DMS79 treated with DMSO at 0.1 percent for 48 hours (cell line): ENCODE measurements around the gene CPSF2.

ENCODE experiments used
- DNase-seq: peaks from one replicate; lab custom pipeline; 2025; lab: John Stamatoyannopoulos, UW

CPSF2 gene

DNA sequence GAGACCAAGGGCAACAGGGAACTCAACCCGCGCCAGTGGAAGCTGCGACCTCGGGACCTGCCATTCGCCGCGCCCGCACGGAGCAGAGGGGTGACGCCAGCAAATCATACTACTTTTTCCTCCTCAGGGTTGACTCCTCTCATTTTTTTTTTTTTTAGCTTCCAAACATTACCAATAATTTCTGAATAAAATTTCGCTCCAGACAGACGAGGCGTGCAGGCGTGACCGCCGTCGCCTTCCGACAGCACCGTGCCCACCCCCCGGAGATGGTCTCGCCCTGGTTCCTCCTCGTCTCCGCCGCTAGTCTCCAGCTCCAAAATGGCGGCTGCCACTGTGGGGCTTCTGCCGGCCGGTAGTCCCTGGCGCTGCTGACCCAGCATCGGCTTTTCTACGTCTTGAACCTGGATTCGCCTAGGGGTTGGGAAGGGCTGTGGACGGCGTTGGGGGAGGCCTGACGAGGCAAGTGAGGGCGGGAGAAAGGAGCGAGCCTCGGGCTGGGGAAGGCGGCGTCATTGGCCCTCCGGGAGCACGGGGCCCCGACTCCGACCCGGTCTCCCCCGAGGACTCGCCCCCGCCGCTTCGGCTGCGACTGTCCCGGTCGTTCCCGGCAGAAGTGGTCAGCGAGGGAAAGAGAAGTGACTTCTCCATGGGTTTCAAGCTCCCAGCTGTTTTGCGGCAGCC is at the start of gene CPSF2, which contains the start of gene NDUFB1:
Gene CPSF2 (plus strand): TSS at position 300 of the 681 bp plus-strand sequence. CDS start 9,016 bp downstream, outside the sequence.
Gene NDUFB1 (minus strand): TSS at position 37 of the 681 bp plus-strand sequence. CDS start 4,069 bp downstream, outside the sequence.
- peak; percentile 99 for DNase-seq

GRCh38 chr14:92074555-92074954 is 47.2 kb upstream of the CPSF2 start:
- no peak for DNase-seq

DNA sequence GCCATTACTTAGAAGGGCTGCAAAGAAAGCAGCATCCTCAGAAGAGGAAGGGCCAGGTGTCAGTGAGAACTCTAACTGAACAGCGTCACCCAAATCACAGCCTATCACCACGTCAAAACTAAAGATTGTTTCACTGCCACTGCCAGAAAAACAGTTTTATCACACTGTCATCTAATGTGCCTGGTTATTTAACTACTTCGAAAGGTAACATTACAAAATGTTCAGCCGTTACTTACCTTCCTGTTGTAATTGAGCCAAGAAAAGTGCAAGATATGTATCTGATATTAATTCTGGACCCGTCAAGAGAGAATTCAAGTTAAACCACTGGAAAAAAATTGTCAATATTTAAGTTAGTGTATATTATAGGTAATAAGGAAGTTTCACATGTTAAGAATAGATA is 33.3 kb upstream of the CPSF2 start:
- no peak for DNase-seq

- DNase-seq, result no peak
Observed at GRCh38 chr14:92093320-92093719, 28.4 kb upstream of the CPSF2 start.

DNA sequence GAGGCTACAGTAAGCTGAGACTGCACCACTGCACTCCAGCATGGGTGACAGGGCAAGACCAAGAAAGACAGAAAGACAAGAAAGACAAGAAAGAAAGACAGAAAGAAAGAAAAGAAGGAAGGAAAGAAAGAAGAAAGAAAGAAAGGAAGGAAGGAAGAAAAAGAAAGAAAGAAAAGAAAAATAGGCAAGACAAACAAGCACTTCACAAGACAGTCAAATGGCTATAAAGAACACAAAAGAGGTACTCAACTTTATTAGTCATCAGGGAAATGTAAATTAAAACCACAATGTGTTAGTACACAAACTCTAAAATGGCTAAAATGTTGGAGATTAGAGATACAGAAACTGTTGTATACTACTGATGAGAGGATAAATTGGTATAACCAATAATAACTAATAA is 22.0 kb upstream of the CPSF2 start:
- DNase-seq, result peak; percentile 31

- DNase-seq, result no peak
Observed at GRCh38 chr14:92103363-92103989, 18.3 kb upstream of the CPSF2 start.

GRCh38 chr14:92105073-92105892 is 16.5 kb upstream of the CPSF2 start:
- peak; percentile 48 for DNase-seq

DNA sequence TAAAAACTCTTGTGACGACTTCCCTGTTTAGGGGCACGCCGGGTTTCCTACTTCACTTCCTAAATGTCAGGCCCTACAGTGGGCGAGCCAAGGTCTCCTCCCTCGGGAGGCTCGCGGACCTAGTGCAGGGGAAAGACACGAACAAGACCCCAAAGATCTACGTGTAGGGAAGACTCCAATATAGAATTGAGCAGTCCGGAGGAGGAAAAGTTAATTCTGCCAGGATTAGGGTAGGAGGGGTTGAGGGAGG is 16.0 kb upstream of the CPSF2 start:
- DNase-seq, result peak; percentile 58

- peak; percentile 98 for DNase-seq
Observed at GRCh38 chr14:92106143-92106926, 15.4 kb upstream of the CPSF2 start, which contains the start of gene ATXN3. ATXN3 (minus strand) TSS chr14:92106582; CDS start chr14:92106552, 30 bp downstream.

- DNase-seq, result no peak
Observed at GRCh38 chr14:92108345-92109254, 13.2 kb upstream of the CPSF2 start.

DNA sequence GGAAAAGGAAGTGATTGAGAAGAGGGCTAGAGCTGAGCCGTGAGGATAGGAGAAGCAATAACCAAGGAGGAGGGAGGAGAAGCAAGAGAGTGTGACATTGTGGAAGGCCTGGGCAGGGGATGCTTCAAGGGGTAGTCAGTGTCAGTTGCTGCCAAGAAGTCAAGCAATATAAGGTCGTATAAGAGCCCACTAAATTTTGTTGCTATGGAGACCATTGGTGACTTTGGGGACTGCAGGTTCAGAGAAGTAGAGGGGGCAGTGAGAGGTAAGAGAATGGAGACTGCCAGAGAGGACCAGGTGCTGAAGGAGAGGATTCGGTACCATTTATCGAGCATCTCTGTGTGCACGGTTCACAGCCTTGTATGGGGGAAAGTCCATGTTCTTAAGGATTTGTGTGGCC is 12.3 kb upstream of the CPSF2 start:
- no peak for DNase-seq

DNA sequence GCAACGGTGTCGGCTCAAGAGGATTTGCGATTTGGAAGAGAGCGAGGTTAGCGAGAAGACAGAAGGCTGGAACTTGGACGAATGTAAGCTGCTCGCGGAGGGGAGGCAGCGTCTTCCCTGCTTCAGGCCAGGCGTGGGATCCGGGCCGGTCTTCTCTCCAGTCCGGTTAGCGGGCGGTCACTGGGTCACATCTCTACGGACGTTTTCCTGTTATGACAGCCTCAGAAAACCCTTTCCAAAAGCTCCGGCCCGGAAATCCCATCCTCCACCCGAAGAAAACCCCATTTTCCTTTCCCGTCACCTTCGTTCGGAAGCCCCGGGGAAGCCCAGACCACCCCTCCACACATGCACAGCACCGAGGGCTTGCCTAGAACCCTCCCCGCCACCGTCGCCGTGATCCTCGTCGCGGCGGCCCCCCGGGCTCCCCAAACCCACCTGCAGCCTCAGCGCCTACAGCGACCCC is 531 bp upstream of the CPSF2 start:
- peak; percentile 75 for DNase-seq

GRCh38 chr14:92122351-92122677 is 545 bp downstream of the CPSF2 start:
- peak; percentile 72 for DNase-seq

DNA sequence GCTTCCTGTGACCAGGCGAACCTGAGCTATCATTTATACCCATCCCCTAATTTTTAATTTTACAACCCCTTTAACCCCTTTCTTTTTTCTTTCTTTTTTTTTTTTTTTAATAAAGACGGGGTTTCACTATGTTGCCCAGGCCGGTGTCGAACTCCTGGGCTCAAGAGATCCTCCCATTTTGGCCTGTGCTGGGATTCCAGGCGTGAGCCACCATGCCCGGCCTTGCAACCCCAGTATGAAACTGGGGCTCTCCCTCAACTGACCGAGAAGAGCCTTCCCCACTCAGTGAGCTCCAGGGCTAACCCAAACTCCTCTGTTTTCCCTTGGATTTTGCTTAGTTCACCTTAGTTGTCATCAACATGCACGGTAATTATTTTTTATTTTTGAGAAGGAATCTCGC is 992 bp downstream of the CPSF2 start:
- DNase-seq, result no peak

DNA sequence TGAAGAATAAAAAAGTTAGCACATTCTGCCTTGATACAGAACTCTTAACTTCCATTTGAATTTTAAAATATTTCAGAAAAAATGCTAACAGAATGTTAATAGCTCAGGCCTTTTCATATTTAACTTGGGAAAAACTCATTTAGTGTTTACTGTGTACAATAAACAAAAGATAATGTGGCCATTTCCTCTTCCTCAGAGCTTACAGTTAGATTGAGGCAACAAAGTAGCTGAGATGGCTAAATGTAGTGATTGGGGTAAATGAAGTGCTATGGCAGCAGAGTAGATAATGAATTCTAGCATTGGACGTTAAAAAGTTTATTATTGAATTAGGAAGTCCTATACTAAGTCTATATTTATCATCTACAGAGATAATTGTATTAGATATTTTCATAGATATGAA is 12.7 kb downstream of the CPSF2 start:
- DNase-seq, result no peak

GRCh38 chr14:92135269-92135668 is 13.5 kb downstream of the CPSF2 start:
- DNase-seq, result peak; percentile 29

DNA sequence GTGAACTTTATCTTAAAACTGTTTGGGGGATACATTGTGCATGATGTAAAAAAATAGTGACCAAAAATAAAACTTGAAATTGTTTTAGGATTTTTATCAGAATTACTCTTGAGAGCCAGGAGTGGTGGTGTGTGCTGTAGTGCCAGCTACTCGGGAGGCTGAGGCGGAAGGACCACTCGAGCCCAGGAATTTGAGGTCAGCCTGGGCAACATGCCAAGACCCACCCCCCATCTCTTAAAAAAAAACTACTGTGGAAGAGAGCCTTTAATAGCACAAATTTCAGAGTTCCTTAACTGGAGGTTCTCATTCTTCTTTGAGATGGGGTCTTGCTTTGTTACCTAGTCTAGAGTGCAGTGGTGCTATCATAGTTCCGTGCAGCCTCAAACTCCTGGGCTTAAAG is 21.5 kb downstream of the CPSF2 start:
- no peak for DNase-seq

DNA sequence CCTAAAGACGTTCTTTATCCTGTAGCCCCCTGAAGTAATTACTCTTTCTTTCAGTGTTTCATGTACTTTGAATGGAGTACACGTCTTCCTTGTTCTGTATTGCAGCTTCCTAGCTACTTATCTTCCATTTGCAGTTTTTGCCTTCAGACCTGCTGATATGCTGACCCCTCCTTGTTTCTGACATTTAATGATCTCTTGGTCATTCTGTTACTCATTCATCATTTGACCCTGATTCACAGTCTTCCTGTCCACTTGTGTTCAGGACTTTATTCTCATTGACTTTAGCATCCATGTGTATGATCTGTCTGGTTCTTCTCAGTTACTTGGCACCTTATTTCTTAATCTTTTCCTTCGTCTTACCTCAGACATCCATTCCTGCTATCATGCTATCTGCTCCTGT is 22.2 kb downstream of the CPSF2 start:
- no peak for DNase-seq

DNA sequence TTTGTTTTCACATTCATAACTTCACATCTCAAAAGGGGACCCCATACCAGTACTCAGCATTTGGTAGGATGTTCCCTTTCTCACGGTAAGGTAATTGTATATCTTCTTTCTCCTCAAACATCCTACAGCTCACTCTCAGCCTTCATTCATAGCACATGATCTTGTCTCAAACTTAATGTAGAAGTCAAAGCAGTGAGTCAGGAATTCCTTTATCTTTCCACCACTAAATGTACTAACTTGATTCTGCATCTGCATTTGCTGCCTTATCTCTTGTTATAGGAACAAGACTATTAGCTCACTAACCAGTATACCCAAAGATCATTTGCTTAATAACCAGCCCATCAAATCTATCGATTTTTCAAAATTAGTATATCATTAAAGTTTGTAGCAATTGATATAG is 22.9 kb downstream of the CPSF2 start:
- DNase-seq, result no peak

GRCh38 chr14:92153581-92153980 is 31.8 kb downstream of the CPSF2 start:
- DNase-seq, result peak; percentile 84

- no peak for DNase-seq
Observed at GRCh38 chr14:92154283-92154942, 32.6 kb downstream of the CPSF2 start.
